ENCODE data around the gene ABCC4. TPM values are rescaled to one million over a fixed set of nuclear protein-coding genes. Genes with fewer than 3 reads are reported as not detected.

Gene ABCC4
- total and polyA plus RNA-seq, 2 of the 13 experiments (the other 11 are each of a cell fraction or from before 2014, with no cell fraction given), result 4.2 to 11.3 TPM

DNA sequence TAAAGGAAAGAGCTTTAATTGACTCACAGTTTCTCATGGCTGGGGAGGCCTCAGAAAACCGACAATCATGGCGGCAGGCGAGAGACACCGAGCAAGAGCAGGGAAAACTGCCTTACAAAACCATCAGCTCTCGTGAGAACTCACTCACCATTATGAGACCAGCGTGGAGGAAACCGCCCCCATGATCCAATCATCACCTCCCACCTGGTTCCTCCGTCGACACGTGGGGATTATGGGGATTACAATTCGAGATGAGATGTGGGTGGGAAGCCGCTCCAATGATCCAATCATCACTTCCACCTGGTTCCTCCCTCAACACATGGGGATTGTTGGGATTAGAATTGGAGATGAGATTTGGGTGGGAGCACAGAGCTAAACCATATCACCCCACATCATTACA, 293.9 kb downstream of the ABCC4 start:
- intact Hi-C loops (cut with micrococcal nuclease; ENCODE audit: unreplicated experiment), result loop anchor here (10.0 kb wide), 1 partner anchor 177 kb away; no protein-coding TSS in a partner anchor
- ATAC-seq, result no peak
- CTCF ChIA-PET (ENCODE audit: low intra/inter-chr PET ratio, low total read pairs), result no interaction called here

DNA sequence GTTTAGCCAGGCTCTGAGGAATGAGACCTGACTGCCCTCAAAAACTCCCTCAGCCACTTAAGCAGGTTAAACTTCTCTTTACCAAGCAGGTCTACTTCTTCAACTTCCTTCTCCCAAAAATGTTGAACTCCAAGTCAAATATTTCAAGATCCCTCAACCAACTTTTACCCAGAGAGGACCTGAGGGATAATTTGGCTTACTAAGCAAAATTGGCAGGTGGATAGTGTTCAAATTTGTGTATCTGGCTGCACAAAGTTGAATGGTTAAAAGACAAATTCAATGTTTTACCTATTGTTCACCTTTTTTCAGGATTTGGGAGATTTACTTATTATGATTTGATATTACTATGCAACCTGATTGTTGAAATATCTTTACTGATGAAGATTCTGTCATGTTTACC, 296.0 kb downstream of the ABCC4 start:
- Histone ChIP-seq H3K9me3 (ENCODE audit: low read length) (no peaks in the 10 kb centered on the region), H3K9ac (ENCODE audit: insufficient read depth, low read depth, low read length) (no peak overlapping the region), H3K79me2 (ENCODE audit: insufficient read depth, low read length) (no peaks in the 10 kb centered on the region), H3K27ac (ENCODE audit: extremely low read length, insufficient read depth, low read length) (no peak overlapping the region), H3K4me1 (ENCODE audit: insufficient read depth, low read length) (peaks cover 19% of the 10 kb centered on the region), H3K4me2 (ENCODE audit: low read depth, low read length) (no peak overlapping the region), H3K4me3 (replicated peaks in 1 of 3; ENCODE audit: insufficient read depth in 1 of 3, low read depth in 2 of 3, low read length in 3 of 3) (no peak overlapping the region), H3K27me3 (ENCODE audit: control insufficient read depth in 1 of 2, insufficient read depth in 2 of 2, low read length in 2 of 2) (peaks cover 2 to 4% of the 10 kb centered on the region in 2 experiments; a peak in 1 of 5 replicates), H3K36me3 (replicated peaks in 1 of 2; ENCODE audit: control insufficient read depth in 1 of 2, insufficient read depth in 2 of 2, low read length in 2 of 2) (no peaks in the 10 kb centered on the region), H2AFZ (ENCODE audit: low read length) (no peak overlapping the region), H4K20me1 (ENCODE audit: insufficient read depth, low read length) (no peaks in the 10 kb centered on the region)
- no peak for ATAC-seq
- DNase-seq (ENCODE audit: low spot score), result no peak
- FAIRE-seq, result no peak
- intact Hi-C loops (cut with micrococcal nuclease; ENCODE audit: unreplicated experiment), result loop anchor here (10.0 kb wide), 1 partner anchor 180 kb away; no protein-coding TSS in a partner anchor
- CTCF ChIA-PET (ENCODE audit: low intra/inter-chr PET ratio, low total read pairs), result no interaction called here
- POLR2A ChIA-PET, result no interaction called here
- in situ Hi-C loops (cut with HindIII; ENCODE audit: extremely low pct_ligation_motif_present, low pct_unique_long_range_greater_than_20kb), result loop anchor here (25.0 kb wide), 1 partner anchor 407 kb away; no protein-coding TSS in a partner anchor
- no peak for TF ChIP-seq ZNF616 (CRISPR knock-in tag; IDR thresholded peaks at IDR 0.05; ENCODE audit: low read depth)
- TF ChIP-seq ZSCAN30 (CRISPR knock-in tag; IDR thresholded peaks at IDR 0.05), result no peak
- TF ChIP-seq RFX3 (CRISPR knock-in tag; IDR thresholded peaks at IDR 0.05), result no peak
- TF ChIP-seq ZNF329 (CRISPR knock-in tag; IDR thresholded peaks at IDR 0.05; ENCODE audit: low read depth), result no peak
- TF ChIP-seq MAFK (conservative IDR thresholded peaks at IDR 0.05 in 1 of 2, IDR thresholded peaks at IDR 0.05 in 1 of 2; ENCODE audit: low read length in 2 of 2), result peak; percentile 71 to 85
- TF ChIP-seq MBD4 (IDR thresholded peaks at IDR 0.05; ENCODE audit: borderline replicate concordance, low read length), result no peak
- TF ChIP-seq FOXA3 (CRISPR knock-in tag; IDR thresholded peaks at IDR 0.05), result no peak
- no peak for TF ChIP-seq ZNF839 (CRISPR knock-in tag; IDR thresholded peaks at IDR 0.05; ENCODE audit: borderline replicate concordance)
- no peak for TF ChIP-seq ZNF605 (CRISPR knock-in tag; IDR thresholded peaks at IDR 0.05)
- TF ChIP-seq MAFF (IDR thresholded peaks at IDR 0.05; ENCODE audit: low read depth, low read length), result peak; percentile 83
- BruUV-seq (replicated peaks), result no TSS peak

More for the DNA sequence above, 293.9 kb downstream of the ABCC4 start:
- TF ChIP-seq ELF3 (CRISPR knock-in tag; IDR thresholded peaks at IDR 0.05) (no peak), HDAC6 (IDR thresholded peaks at IDR 0.05; ENCODE audit: low read depth, low read length) (no peak), PPARG (CRISPR knock-in tag; conservative IDR thresholded peaks at IDR 0.05) (no peak), LCORL (IDR thresholded peaks at IDR 0.05) (no peak), LCORL (CRISPR knock-in tag; IDR thresholded peaks at IDR 0.05) (no peak), KAT7 (CRISPR knock-in tag; IDR thresholded peaks at IDR 0.05; ENCODE audit: borderline replicate concordance) (no peak), MIXL1 (CRISPR knock-in tag; IDR thresholded peaks at IDR 0.05) (no peak), CC2D1A (CRISPR knock-in tag; IDR thresholded peaks at IDR 0.05) (no peak)
- TF ChIP-seq, protein P1, sequence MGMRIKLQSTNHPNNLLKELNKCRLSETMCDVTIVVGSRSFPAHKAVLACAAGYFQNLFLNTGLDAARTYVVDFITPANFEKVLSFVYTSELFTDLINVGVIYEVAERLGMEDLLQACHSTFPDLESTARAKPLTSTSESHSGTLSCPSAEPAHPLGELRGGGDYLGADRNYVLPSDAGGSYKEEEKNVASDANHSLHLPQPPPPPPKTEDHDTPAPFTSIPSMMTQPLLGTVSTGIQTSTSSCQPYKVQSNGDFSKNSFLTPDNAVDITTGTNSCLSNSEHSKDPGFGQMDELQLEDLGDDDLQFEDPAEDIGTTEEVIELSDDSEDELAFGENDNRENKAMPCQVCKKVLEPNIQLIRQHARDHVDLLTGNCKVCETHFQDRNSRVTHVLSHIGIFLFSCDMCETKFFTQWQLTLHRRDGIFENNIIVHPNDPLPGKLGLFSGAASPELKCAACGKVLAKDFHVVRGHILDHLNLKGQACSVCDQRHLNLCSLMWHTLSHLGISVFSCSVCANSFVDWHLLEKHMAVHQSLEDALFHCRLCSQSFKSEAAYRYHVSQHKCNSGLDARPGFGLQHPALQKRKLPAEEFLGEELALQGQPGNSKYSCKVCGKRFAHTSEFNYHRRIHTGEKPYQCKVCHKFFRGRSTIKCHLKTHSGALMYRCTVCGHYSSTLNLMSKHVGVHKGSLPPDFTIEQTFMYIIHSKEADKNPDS (CRISPR knock-in tag; IDR thresholded peaks at IDR 0.05), result no peak
- Histone ChIP-seq H3K79me2 (ENCODE audit: insufficient read depth, low read length) (no peaks in the 10 kb centered on the region), H2AFZ (ENCODE audit: low read length) (no peak overlapping the region), H3K27ac (ENCODE audit: extremely low read length, insufficient read depth, low read length) (no peak overlapping the region), H3K4me2 (ENCODE audit: low read depth, low read length) (no peak overlapping the region), H3K4me1 (ENCODE audit: insufficient read depth, low read length) (peaks cover 12% of the 10 kb centered on the region), H4K20me1 (ENCODE audit: insufficient read depth, low read length) (no peaks in the 10 kb centered on the region), H3K4me3 (replicated peaks in 1 of 3; ENCODE audit: insufficient read depth in 1 of 3, low read depth in 2 of 3, low read length in 3 of 3) (no peak overlapping the region), H3K36me3 (replicated peaks in 1 of 2; ENCODE audit: control insufficient read depth in 1 of 2, insufficient read depth in 2 of 2, low read length in 2 of 2) (no peaks in the 10 kb centered on the region), H3K9me3 (ENCODE audit: low read length) (no peaks in the 10 kb centered on the region), H3K9ac (ENCODE audit: insufficient read depth, low read depth, low read length) (no peak overlapping the region), H3K27me3 (ENCODE audit: control insufficient read depth in 1 of 2, insufficient read depth in 2 of 2, low read length in 2 of 2) (peaks cover 0 to 2% of the 10 kb centered on the region in 2 experiments; a peak in 1 of 5 replicates)
- no TSS peak for BruUV-seq (replicated peaks)
- no peak for DNase-seq (ENCODE audit: low spot score)
- in situ Hi-C loops (cut with HindIII; ENCODE audit: extremely low pct_ligation_motif_present, low pct_unique_long_range_greater_than_20kb), result loop anchor here (25.0 kb wide), 1 partner anchor 405 kb away; no protein-coding TSS in a partner anchor
- WGBS (ENCODE audit: low lambda C conversion rate), result 50% methylated on average over 12 of the region's 12 CpGs
- FAIRE-seq, result no peak
- POLR2A ChIA-PET, result no interaction called here

Measured in HepG2 (cell line).